NCI-H2196 treated with DMSO at 0.1 percent for 48 hours (cell line): ENCODE data around the gene NUDT14.

Experiments
- DNase-seq: peaks from one replicate; lab custom pipeline; 2025; ENCODE audit not compliant: unreplicated experiment; lab: John Stamatoyannopoulos, UW

The NUDT14 gene

GRCh38 chr14:105147671-105148603, 33.2 kb downstream of the NUDT14 start:
- no peak for DNase-seq

- no peak for DNase-seq
Observed at GRCh38 chr14:105146976-105147635, 34.0 kb downstream of the NUDT14 start.

GRCh38 chr14:105146181-105146975, 34.7 kb downstream of the NUDT14 start:
- no peak for DNase-seq

- DNase-seq, result no peak
Observed at GRCh38 chr14:105145381-105146180, 35.5 kb downstream of the NUDT14 start.

GRCh38 chr14:105144666-105145380, 36.3 kb downstream of the NUDT14 start:
- DNase-seq, result no peak

- no peak for DNase-seq
Observed at GRCh38 chr14:105144026-105144665, 37.0 kb downstream of the NUDT14 start.

GRCh38 chr14:105143451-105144025, 37.6 kb downstream of the NUDT14 start:
- DNase-seq, result no peak

GRCh38 chr14:105142651-105143450, 38.3 kb downstream of the NUDT14 start:
- DNase-seq, result no peak

- DNase-seq, result no peak
Observed at GRCh38 chr14:105141486-105142281, 39.4 kb downstream of the NUDT14 start.

- DNase-seq, result no peak
Observed at GRCh38 chr14:105141026-105141425, 40.1 kb downstream of the NUDT14 start.

GRCh38 chr14:105140581-105140980, 40.5 kb downstream of the NUDT14 start:
- DNase-seq, result no peak

GRCh38 chr14:105139831-105140239, 41.3 kb downstream of the NUDT14 start:
- DNase-seq, result no peak

GRCh38 chr14:105139212-105139825, 41.8 kb downstream of the NUDT14 start:
- no peak for DNase-seq

- no peak for DNase-seq
Observed at GRCh38 chr14:105138551-105139111, 42.5 kb downstream of the NUDT14 start.

- DNase-seq, result no peak
Observed at GRCh38 chr14:105138021-105138541, 43.0 kb downstream of the NUDT14 start.

- DNase-seq, result no peak
Observed at GRCh38 chr14:105137481-105138020, 43.6 kb downstream of the NUDT14 start.
